GM21447 (cell line): Measurements from ENCODE around the gene COL8A1.

Source experiments
- ATAC-seq: cut with Tn5 transposase; IDR thresholded peaks from one replicate; pipeline ENCODE4 v1.9.1; 2021; ENCODE audit not compliant: unreplicated experiment

COL8A1 gene

DNA sequence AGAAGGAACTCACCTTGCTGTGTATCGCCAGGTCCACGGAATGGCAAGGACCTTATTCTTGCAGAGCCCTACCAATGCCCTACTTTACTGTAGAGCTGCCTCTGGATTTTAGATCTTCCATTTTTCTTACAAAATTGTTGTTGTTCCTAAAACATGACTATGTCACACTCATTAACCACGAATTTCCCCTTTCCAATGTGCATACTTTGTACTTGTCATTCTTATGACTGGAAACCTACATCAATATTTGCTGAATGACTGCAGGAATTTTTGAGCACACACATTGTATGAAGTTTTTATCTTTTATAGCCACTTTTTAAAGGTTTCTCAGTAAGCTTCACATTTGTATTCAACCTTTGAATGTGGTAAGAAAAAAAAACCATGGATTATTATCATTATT lies 143.4 kb downstream of the COL8A1 start:
- no peak for ATAC-seq

DNA sequence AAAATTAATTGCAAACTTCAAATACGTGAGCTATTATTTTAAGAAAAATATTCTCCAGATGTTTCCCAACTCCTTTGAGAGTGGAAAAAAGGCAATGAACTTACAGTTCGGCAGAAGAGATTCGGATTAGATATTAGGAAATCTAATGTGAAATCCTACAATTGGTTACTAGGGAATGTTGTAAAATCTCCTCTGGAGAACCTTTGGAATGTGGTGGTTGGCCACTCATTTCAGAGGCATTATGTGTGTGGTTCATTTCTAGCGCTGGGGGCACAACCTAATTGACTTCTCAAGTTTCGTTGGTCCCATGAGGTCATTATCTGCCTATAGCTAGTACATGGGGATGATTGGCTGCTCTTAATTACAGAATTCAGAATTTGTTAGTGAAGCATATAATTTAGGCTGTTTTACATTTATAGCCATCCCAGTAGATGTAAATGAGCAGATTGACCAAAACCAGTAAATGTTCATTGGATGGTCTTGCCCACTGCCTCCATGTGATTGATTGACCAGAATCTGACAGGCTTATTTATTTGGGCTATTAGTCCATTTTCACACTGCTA lies 144.7 kb downstream of the COL8A1 start:
- no peak for ATAC-seq

DNA sequence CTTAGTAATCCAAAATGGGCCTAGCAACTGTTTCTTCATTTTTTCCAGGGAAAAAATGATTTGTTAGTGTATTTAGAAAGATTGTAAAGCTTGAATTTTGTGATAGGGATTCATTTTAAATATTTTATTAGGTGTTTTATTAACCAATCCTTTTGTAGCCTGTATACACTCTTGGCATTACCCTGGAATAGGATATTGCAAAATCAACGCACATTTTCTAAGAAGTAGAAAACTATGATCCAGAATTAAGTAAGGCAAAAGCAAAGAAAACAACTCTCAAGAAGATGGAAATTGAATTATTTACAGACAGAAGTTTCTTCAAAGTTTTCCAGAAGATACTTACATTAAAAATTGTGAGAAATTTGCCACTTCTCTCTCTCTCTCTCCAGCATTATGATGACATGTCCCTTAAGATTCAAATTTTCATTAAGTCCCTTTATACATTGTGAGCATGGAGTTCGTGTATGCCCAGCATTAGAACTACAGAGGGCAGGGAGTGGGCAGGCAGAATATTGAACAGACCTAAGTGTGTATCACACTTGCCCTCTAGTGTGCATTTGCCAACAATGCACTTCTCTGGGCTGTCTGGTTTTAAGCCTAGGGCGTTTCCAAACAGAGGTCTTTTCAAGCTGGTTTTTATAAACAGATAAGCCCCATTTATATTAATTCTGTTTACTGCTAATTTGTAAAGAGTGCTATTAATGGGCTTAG lies 150.8 kb downstream of the COL8A1 start:
- ATAC-seq: peak; percentile 80

DNA sequence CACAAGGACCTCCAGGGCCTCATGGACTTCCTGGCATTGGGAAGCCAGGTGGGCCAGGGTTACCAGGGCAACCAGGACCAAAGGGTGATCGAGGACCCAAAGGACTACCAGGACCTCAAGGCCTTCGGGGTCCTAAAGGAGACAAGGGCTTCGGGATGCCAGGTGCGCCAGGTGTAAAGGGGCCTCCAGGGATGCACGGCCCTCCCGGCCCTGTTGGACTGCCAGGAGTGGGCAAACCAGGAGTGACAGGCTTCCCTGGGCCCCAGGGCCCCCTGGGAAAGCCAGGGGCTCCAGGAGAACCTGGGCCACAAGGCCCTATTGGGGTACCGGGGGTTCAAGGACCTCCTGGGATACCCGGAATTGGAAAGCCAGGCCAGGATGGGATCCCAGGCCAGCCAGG lies 156.1 kb downstream of the COL8A1 start:
- ATAC-seq: no peak

DNA sequence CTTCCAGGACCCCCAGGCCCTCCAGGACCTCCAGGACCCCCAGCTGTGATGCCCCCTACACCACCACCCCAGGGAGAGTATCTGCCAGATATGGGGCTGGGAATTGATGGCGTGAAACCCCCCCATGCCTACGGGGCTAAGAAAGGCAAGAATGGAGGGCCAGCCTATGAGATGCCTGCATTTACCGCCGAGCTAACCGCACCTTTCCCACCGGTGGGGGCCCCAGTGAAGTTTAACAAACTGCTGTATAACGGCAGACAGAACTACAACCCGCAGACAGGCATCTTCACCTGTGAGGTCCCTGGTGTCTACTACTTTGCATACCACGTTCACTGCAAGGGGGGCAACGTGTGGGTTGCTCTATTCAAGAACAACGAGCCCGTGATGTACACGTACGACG lies 157.2 kb downstream of the COL8A1 start:
- ATAC-seq: no peak

DNA sequence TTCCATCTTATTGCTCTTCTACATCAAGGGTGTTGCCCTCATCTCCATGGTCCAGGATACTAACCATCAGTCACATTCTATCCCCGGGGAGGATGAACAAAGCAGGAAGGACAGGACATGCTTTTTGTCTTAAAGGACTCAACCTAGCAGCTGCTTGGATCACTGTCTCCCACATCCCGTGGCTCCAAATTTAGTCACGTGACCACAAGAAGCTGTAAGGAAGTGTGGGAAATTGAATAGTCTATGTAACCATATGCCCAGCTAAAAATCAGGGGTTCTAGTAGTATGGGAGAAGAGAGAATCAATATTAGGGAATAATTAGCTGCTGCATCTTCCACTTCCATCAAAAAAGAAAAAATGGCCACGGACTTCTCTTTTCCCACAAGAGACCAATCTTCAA lies 161.0 kb downstream of the COL8A1 start:
- no peak for ATAC-seq

DNA sequence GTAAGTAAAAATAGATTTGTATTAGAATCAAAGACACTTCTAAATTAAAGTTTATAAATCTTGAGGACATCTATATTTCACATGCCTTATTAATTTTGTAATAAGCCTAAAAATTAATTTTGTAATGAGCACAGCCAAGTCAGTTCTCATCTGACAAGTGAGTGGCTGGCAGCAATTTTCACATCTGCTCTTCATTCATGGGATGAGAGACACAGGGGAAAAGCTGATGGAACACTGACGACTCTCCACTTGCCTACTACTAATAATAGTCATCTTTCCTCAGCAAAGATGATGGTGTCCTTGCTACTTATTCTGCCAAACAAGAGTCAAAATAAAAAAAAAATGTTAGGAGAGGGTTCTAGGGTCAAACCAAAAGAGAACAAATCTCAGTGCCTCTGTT lies 164.9 kb downstream of the COL8A1 start:
- ATAC-seq: no peak

DNA sequence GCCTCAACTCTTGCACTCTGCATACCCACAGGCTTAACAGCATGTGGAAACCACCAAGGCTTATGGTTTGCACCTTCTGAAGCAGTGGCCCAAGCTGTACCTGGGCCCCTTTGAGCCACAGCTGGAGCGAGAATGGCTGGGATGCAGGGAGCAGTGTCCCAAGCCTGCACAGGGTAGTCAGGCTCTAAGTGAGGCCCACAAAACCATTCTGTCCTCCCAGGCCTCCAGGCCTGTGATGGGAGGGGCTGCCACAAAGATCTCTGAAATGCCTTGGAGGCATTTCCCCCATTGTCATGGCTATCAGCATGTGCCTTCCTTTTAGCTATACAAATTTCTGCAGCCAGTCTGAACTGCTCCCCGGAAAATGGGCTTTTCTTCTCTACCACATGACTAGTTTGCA lies 166.8 kb downstream of the COL8A1 start:
- ATAC-seq: no peak

DNA sequence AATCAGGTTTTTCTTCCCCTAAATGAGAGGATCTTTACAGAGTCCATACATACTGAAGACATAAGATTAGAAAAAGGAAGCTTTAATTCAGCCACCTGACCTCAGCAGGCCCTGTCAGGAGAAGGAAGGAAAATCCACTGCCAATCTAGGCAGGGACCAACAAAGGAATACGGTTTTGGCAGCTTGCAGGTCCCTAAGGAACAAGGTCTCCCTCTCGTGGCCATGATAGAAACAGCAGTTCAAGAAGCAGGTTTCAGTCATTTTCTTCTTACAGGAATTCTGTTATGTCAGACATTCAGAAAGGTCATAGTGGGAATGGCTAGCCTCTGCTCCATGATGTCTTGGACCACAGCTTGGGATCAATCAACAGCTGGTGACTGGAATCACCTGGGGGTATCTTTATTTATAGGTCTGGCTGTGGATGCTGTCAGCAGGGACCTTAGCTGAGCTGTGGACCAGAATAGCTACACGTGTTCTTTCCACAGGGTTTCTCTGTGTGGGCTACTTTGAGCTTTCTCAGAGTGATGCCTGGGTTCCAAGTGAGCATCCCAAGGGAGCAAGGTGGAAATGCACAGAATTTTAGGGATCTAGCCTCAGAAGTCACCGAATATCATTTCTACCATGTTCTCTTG lies 169.9 kb downstream of the COL8A1 start:
- peak; percentile 83 for ATAC-seq

DNA sequence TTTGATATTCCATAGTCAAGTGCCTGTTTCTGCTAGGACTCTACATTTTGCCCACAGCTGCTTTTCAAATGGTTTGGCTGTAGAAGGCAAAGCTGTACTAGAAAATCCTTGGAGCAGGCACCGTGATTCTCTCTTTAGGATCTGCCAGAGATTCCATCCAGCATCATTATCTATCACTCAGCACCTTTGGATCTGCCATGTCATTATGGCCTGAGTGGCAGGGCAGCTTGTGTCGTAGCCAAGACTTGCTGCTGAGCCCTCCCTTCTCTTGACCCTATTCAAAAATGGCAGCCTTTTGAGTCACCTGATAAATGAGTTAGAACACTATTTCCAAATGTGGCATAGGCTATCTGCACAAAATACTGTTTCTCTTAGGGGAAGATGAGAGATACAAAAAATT lies 171.2 kb downstream of the COL8A1 start:
- no peak for ATAC-seq

DNA sequence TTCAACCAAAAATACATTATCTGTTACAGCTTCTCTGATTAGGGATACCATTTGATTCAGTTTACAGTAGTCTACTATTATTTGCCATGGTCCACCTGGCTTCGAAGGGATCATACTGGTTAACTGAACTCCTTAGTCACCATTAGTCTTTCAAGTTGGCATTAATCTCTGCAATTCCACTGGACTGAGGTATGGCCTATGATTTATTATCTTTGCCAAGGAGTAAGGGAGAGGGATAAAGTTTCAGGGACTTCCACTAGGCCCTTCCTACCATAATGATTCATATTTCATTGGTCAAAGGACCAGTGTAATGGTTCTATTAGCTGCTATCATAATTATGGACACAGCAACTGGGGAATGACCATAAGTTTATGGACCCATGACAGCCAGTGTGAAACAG lies 172.0 kb downstream of the COL8A1 start:
- no peak for ATAC-seq

DNA sequence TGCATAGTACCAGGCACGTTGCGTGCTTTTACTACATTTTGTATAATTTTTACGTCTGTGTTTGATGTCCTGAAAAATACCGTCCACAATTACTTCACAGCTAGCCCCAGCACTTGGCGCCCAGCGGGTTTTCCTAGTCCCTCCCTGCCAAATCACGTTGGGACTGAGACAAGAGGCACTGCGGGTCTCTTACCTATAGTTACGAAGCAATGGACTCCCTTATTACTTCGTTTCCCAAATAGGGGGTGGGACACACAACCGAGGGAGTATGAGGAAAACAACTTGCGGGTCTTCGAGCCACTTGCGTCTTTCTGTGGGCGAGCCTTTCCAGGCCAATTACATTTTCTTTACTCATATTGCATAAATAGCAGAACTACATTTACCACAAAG lies 178.6 kb downstream of the COL8A1 start:
- no peak for ATAC-seq

DNA sequence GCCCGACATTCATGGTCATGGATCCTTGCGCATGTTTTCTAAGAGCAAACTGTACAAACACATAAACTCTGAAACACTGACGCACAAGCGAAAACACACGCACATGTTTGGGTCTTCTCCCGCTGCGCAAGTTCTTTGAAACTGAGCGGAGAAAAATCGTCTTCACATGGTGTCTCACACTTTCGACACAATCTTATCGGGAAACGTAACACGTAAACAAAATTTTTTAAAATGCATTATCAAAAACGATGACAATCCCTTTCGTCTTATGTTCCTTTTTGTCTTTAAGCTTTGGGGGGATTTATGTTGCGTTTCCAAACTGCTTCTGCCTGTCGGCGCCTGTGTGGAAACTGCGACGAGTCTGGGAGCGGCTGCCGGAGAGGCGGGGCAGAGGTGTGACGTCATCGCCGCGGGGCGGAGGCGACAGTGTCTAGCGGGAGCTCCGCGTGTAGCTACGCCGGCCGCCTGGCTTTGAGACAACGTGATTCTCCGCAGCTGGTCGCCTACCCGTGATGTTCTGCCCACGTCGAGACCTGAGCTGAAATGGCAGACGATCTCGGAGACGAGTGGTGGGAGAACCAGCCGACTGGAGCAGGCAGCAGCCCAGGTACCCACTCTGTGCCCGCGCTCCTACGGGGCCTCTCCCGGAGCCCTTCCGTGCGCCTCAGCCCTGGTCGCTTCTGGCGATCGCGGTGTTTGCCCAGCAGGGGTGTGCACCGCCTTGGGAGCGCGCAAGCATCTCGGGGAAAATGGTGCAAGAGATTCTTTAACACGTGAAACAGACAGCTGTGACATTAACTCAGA lies 179.2 kb downstream of the COL8A1 start, which contains the start of gene CMSS1:
CMSS1 (plus strand) TSS at position 426 of the 804 bp plus-strand sequence.
- peak; percentile 98 for ATAC-seq

DNA sequence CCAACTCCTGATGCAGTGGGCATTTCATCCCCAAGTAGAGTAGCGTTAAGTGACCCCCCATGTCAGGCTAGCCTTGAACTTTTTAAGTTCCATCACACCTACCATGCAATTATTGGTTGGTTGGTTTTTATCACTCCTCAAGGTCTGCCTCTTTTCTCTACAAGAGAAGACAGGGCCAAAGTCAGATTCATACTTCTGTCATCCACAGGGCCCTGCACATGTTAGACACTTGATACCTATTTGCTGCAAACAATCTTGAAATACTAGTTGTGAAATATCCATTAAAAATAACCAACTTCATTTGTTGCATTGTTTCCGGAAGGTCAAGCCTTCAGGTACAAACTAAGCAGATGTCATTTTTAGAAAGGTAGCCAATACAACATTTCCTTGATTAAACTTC lies 180.4 kb downstream of the COL8A1 start:
- no peak for ATAC-seq

DNA sequence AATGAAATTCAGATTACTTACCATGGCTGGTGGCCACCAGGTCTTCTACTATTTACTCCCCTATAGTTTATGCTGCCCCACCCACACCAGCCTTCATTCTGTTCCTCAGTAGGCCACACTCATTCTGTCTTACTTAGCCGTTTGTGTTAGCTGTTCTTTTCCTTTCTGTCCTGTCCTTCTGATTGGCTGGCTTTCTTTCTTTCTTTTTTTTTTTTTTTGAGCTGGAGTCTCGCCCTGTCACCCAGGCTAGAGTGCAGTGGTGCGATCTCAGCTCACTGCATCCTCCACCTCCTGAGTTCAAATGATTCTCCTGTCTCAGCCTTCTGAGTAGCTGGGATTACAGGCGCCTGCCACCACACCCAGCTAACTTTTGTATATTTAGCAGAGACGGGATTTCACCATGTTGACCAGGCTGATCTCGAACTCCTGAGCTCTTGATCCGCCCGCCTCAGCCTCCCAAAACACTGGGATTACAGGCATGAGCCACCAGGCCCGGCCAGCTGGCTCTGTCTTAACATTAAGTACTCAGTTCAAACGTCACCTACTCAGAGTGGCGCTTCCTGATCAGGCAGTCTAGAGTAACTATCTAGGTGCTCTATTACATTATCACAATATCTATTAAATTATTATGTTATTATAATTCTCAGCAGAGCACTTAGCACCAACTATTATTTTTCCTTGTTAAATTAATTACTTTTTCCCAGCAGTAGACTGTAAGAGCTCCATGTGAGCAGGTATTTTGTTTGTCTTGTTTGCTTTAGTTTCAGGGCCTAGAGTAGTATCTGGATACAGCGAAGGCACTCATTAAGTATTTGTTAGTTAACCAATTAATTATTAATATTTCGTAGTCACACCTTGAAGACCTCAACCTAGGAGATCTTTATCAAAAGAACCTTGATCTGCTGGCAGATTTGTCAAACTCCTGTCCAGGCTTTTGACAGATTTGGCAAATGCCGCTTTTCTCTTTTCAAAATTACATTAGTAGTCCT lies 185.6 kb downstream of the COL8A1 start:
- ATAC-seq: no peak

DNA sequence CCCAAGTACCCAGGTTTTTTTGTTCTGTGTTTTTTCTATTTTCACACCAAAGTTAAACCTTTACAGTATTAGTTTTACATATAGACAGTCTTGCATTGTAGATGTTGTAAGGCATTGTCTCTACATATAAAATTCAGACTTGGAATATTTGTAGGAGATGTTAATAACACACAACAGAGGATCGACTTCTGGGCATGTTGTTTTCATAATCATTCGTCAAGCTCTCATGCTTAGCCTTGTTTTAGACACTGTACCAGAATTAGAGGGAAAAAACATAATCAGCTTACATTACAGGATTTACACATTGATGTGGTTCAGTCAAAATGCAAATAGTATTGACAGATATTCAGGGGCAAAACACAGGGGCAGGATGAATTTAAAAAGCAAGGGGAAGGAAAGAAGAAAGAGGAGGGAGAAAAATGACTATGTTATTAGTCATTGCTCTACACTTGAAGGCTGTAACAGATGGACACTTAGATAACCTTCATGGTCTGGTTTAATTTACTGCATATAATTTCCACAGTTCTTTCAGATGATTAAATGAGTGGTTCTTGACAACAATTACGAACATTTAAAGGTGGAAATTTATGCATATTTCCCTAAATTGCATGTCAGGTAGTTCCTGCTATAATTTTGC lies 186.7 kb downstream of the COL8A1 start:
- no peak for ATAC-seq

DNA sequence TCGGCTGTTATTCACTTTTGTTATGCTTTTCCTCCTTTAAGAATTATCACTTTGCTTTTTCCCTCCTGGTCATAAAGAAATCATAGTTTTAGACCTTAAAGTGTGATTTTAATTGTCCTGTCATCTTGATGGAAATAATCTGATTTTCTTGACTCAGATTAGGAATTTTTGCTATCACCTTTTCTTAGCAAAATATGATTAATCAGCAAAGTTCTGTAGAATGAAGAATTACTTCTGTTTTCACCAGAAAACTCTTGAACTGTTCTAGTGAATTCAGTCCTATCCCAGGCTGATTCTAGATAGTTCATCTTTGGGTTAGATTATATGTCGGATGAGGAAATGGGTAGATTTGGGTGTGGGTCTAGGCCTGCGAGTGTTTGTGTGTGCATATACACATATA lies 191.4 kb downstream of the COL8A1 start:
- no peak for ATAC-seq

DNA sequence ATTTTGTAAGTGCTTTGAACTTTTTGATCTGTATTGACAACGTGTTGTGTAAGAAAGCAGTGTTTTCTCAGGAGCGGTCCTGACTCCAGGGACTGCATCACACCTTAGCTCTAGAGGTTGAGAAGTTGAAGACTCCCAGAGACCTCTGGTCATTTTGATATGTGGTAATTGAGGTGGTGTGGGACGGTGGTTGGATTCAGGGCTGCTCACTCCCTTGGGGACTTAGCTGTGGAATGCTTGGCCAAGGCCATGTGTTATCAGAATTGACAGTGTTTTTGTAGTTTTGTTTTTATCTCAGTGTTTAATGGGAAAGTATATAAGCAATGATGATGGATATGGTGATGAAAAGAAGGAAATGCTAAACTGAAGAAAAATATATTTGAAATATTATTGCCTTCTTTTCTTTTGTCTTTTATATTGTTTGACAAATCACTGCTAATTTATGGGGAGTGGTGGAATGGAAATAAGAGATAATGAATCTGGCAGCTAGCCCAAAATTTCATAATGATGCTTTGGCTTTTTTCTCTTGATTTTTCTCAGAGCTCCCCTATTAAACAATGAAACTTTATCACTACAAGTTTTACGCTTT lies 195.3 kb downstream of the COL8A1 start:
- no peak for ATAC-seq

DNA sequence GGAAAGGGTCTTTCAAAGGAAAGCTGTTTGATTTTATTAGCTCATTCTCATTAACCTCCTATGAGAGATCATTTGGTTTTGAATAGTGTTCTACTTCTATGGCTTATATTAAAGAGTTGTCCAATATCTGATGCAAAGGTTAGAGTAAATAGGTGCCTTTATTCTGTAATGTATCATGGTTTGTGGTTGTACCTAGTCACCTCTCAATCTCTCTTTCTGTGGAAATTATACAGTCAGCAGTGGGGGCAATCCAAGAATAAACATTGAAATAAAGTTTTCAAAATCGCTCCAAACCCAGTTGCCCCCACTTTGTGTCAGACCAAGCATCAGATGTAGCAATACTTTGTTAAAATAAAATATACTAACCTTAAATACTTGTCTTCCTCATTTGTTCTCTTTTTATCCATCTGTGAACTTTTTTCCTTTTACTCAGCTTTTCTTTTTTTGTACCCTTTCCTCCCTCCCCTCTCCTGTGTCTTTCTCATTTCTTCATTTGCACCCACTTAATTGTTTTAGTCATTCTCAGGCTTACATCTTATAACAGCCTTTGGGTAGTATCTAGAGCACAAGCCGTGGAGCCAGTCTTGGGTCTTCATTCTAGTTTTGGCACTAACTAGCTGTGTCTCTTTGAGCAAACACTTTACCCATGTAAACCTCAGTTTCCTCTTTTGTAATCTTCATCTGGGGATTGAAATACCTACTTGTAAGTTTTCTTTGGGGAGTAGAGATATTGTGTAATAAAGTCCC lies 196.0 kb downstream of the COL8A1 start:
- ATAC-seq: no peak
